Measurements from ENCODE around the gene L1CAM. TPM values are rescaled to one million over a fixed set of nuclear protein-coding genes. Genes with fewer than 3 reads are reported as not detected.

The L1CAM gene
- total and polyA plus RNA-seq, 9 of the 15 experiments (the other 6 are each of a cell fraction or from before 2014, with no cell fraction given): 0.09 to 0.86 (median 0.26) TPM; not detected in 3

- TF ChIP-seq MAFG (tag; conservative IDR thresholded peaks at IDR 0.05): peak; percentile 39; the same call in 1 of the 2 replicates
- peak; percentile 5; the same call in 1 of the 2 replicates for TF ChIP-seq MAFF (IDR thresholded peaks at IDR 0.05; ENCODE audit: low read length)
- peak; percentile 31; the same call in 1 of the 2 replicates for TF ChIP-seq C11orf30 (IDR thresholded peaks at IDR 0.05; ENCODE audit: low read depth)
Measured at GRCh38 chrX:153931151-153931550, 45.2 kb upstream of the L1CAM start (continued).

- Histone ChIP-seq H4K20me1 (replicated peaks; ENCODE audit: control insufficient read depth, insufficient read depth, low read length) (no peaks in the 10 kb centered on the region), H3K4me2 (ENCODE audit: insufficient read depth, low read length) (no peak overlapping the region), H3K4me1 (replicated peaks in 1 of 2; ENCODE audit: control insufficient read depth in 2 of 2, insufficient read depth in 2 of 2, low read length in 2 of 2) (peaks cover 23 to 63% of the 10 kb centered on the region in 2 experiments; a peak in 4 of 5 replicates), H3K27me3 (ENCODE audit: control insufficient read depth in 2 of 2, insufficient read depth in 2 of 2, low read length in 2 of 2) (no peaks in the 10 kb centered on the region), H3K36me3 (ENCODE audit: control insufficient read depth, insufficient read depth, low read length) (peaks cover 50% of the 10 kb centered on the region), H3K4me3 (no peak overlapping the region), H3K9ac (ENCODE audit: insufficient read depth in 1 of 2, low read depth in 2 of 2, low read length in 2 of 2) (peak overlapping the region in 1 of 2 experiments; percentile 78; a peak in 2 of 4 replicates), H3K9me3 (replicated peaks; ENCODE audit: control insufficient read depth, insufficient read depth, low read depth, low read length) (no peaks in the 10 kb centered on the region), H3K27ac (ENCODE audit: extremely low read depth, low read depth, low read length) (peak overlapping the region; percentile 46; the same call in 1 of the 3 replicates), H2AFZ (ENCODE audit: low read depth, low read length) (no peak overlapping the region), H3K9me1 (ENCODE audit: control insufficient read depth, insufficient read depth, low read length) (no peaks in the 10 kb centered on the region), H3K79me2 (ENCODE audit: control insufficient read depth, insufficient read depth, low read length) (peaks cover 58% of the 10 kb centered on the region)
- CTCF ChIA-PET (ENCODE audit: low intra/inter-chr PET ratio): no interaction called here
- FAIRE-seq: no peak
- no TSS peak for BruUV-seq (replicated peaks)
- 89% methylated on average over 22 of the region's 31 CpGs for WGBS (ENCODE audit: insufficient coverage, low coverage, missing lambda C conversion rate)
- intact Hi-C loops (cut with micrococcal nuclease): no loop called here
- in situ Hi-C loops (cut with MboI): no loop called here
- no peak for ATAC-seq
- POLR2A ChIA-PET: interaction anchor here (0.6 to 0.9 kb wide), 2 partner anchors 36 to 216 kb away, joined by 3 to 4 read pairs; no protein-coding TSS in a partner anchor
- DNase-seq (ENCODE audit: extremely low read depth in 1 of 4, low spot score in 3 of 4): no peak
- TF ChIP-seq ZNF639 (CRISPR knock-in tag; conservative IDR thresholded peaks at IDR 0.05 in 1 of 2, IDR thresholded peaks at IDR 0.05 in 1 of 2) (no peak), EZH2 (IDR thresholded peaks at IDR 0.05; ENCODE audit: borderline replicate concordance, low read depth, low read length) (no peak), EP400 (IDR thresholded peaks at IDR 0.05) (no peak), ZNF717 (CRISPR knock-in tag; IDR thresholded peaks at IDR 0.05) (no peak), DEAF1 (CRISPR knock-in tag; IDR thresholded peaks at IDR 0.05) (no peak), POLR2G (IDR thresholded peaks at IDR 0.05; ENCODE audit: low read depth, low read length) (0 out of 2 replicates have a peak, but pooled peaks have one; percentile 56), HLTF (IDR thresholded peaks at IDR 0.05) (no peak), KHSRP (IDR thresholded peaks at IDR 0.05) (no peak), GATAD2A (IDR thresholded peaks at IDR 0.05) (no peak), RBFOX2 (IDR thresholded peaks at IDR 0.05; ENCODE audit: low read depth, low read length) (peak; percentile 67), ZZZ3 (IDR thresholded peaks at IDR 0.05) (no peak)
Measured at GRCh38 chrX:153930011-153930910, 44.3 kb upstream of the L1CAM start.

Data from K562 (cell line).